K562 (cell line): ENCODE results near the gene NUP98. TPM values are rescaled to one million over a fixed set of nuclear protein-coding genes. Genes with fewer than 3 reads are reported as not detected.

Experiments used
- DLX4 ChIP-seq: fragments of 250-450 bp; sonication (Bioruptor Pico); IDR thresholded peaks from 2 replicates; pipeline ENCODE4 v1.6.1; 2021; ENCODE audit warnings: mild to moderate bottlenecking
- EP300 ChIP-seq: IDR thresholded peaks from 2 replicates; pipeline ENCODE4 v1.6.1; 2012; ENCODE audit warnings: low read length, improper control_type of control experiment
- EZH2 ChIP-seq: IDR thresholded peaks from 2 replicates; pipeline ENCODE4 v1.6.1; 2012; ENCODE audit warnings: low read depth, mild to moderate bottlenecking, inconsistent platforms, low read length, borderline replicate concordance
- GATAD2B ChIP-seq: fragments of 450-650 bp; IDR thresholded peaks from 2 replicates; pipeline ENCODE4 v1.6.1; 2017; ENCODE audit warnings: mild to moderate bottlenecking, borderline replicate concordance
- POLR2H ChIP-seq: IDR thresholded peaks from 2 replicates; pipeline ENCODE4 v1.6.1; 2016; ENCODE audit warnings: missing genetic modification characterization, low read depth, mild to moderate bottlenecking, control low read depth, missing compliant biosample characterization, moderate library complexity
- RREB1 ChIP-seq: fragments of 250-450 bp; sonication (Bioruptor Pico); IDR thresholded peaks from 2 replicates; pipeline ENCODE4 v1.4.0; 2020
- SETDB1 ChIP-seq: IDR thresholded peaks from one replicate; pipeline ENCODE4 v1.6.1; 2012; ENCODE audit warnings: low read length, control low read depth, inconsistent platforms
- ZFP1 ChIP-seq: fragments of 450-650 bp; formaldehyde crosslinking; IDR thresholded peaks from 2 replicates; pipeline ENCODE4 v1.4.0; 2020; ENCODE audit warnings: mild to moderate bottlenecking, mixed read lengths
- ZNF146 ChIP-seq: IDR thresholded peaks from one replicate; pipeline ENCODE4 v1.6.1; 2018; ENCODE audit warnings: missing compliant biosample characterization; ENCODE audit not compliant: unreplicated experiment
- ZNF584 ChIP-seq: fragments of 200-800 bp; sonication (Bioruptor generic); IDR thresholded peaks from 2 replicates; pipeline ENCODE4 v1.6.1; 2016; ENCODE audit warnings: low read depth, mild to moderate bottlenecking, missing genetic modification characterization, missing compliant biosample characterization
- ZNF609 ChIP-seq: sonication (generic); formaldehyde crosslinking; IDR thresholded peaks from 2 replicates; pipeline ENCODE4 v1.8.1; 2023; ENCODE audit warnings: missing genetic modification reagents, mild to moderate bottlenecking, borderline replicate concordance
- ZNF79 ChIP-seq: fragments of 250-450 bp; sonication (Bioruptor Pico); IDR thresholded peaks from 2 replicates; pipeline ENCODE4 v1.4.0; 2020; ENCODE audit warnings: low read depth, mild to moderate bottlenecking, moderate library complexity
- ZSCAN29 ChIP-seq: fragments of 450-650 bp; IDR thresholded peaks from 2 replicates; pipeline ENCODE4 v1.6.1; 2017
- polyA plus RNA-seq, 8 experiments: library from polyadenylated mRNA; depleted of rRNA in 4 of 8; stranded (reverse) in 5 of 8; unstranded in 3 of 8; fragments of >200 nt; fragmentation: Nextera tagmentation in 2 of 8; fragmentation: Illumina TruSeq in 1 of 8; extraction: Ambion mirVana in 2 of 8; extraction: Trizol in 1 of 8; gene quantifications; 2 replicates each; pipeline versions ENCODE4 v1.2.1 to v1.2.3, GENCODE V29; 2011 to 2014; ENCODE audit warnings: inconsistent platforms in 1 of 8, missing spikeins in 1 of 8
- total RNA-seq, 7 experiments: library from RNA; depleted of rRNA in 6 of 7; stranded (reverse); fragments of >200 nt in 6 of 7; fragmentation: Illumina TruSeq in 2 of 7; extraction: Trizol in 2 of 7; gene quantifications; 2 replicates each; pipeline versions ENCODE4 v1.2.1 to v1.2.3, GENCODE V29; 2011 to 2021; ENCODE audit warnings: low replicate concordance in 1 of 7
- TF ChIP-seq, protein P1 (sequence below): fragments of 250-450 bp; sonication (Bioruptor Pico); IDR thresholded peaks from 2 replicates; pipeline ENCODE4 v1.4.0; 2020; ENCODE audit warnings: mild to moderate bottlenecking

The NUP98 gene
- total and polyA plus RNA-seq, 9 of the 15 experiments (the other 6 are each of a cell fraction or from before 2014, with no cell fraction given), result 45.1 to 196 (median 130) TPM

DNA sequence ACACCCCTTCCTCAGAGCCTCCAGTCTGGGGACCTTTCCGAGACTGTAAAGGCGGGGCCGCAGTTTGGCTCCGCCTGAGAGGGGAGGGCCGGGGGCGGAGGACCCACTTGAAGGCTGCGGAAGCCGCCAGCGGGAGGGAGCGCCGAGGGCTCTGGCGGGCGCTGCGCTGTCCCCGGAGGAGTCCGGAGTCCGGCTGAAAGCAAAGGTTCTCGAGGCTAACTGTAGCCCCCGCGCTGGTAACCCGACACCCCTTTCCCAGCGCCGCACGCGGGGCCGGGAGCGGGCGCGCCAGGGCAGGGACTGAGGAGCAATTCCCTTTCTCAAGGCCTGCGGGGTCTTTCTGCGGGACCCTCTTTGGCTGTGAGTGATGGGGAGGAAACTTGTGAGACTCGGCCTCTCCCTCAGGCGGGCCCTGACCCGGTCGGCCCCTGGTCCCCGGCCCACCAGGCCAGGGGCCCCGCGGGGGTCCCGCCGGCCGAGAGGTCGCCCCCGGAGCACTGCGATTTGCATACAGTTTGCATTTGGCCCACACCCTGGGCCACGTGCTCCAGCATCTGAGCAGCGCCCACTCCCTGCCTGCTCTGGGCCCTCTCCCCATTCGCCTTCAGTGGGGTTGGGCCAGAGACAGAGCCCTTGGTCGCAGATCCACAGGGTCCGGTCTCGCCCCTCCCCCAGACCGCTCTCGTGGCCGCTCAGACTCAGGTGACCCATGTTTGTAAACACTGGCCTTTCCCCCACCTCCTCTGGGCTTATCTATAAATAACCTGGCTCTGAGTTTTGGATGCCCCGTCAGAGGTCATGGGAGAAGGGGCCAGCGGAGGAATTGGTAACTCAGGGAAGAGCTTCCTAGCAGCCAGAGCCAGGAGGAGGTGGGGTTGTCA, 155.0 kb downstream of the NUP98 start (continued):
- TF ChIP-seq RREB1 (CRISPR knock-in tag) (no peak), ZNF584 (no peak), ZNF79 (CRISPR knock-in tag) (no peak), ZNF146 (no peak), ZSCAN29 (no peak), POLR2H (tag) (no peak), ZNF609 (CRISPR knock-in tag) (no peak), EZH2 (no peak), EP300 (no peak), GATAD2B (no peak), SETDB1 (no peak), ZFP1 (CRISPR knock-in tag) (no peak), DLX4 (CRISPR knock-in tag) (no peak)
- TF ChIP-seq, protein P1, sequence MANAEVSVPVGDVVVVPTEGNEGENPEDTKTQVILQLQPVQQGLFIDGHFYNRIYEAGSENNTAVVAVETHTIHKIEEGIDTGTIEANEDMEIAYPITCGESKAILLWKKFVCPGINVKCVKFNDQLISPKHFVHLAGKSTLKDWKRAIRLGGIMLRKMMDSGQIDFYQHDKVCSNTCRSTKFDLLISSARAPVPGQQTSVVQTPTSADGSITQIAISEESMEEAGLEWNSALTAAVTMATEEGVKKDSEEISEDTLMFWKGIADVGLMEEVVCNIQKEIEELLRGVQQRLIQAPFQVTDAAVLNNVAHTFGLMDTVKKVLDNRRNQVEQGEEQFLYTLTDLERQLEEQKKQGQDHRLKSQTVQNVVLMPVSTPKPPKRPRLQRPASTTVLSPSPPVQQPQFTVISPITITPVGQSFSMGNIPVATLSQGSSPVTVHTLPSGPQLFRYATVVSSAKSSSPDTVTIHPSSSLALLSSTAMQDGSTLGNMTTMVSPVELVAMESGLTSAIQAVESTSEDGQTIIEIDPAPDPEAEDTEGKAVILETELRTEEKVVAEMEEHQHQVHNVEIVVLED (CRISPR knock-in tag), result no peak
